Calu3 (cell line): ENCODE results near the gene TTLL9. TPM values are rescaled to one million over a fixed set of nuclear protein-coding genes. Genes with fewer than 3 reads are reported as not detected.

Experiments
- BruUV-seq: library from RNA; stranded (reverse); fragments of 400-500 nt; replicated peaks from 2 replicates; lab custom pipeline; 2021; lab: Mats Ljungman, UMichigan
- CTCF ChIA-PET: fragments of 300-600 bp; sonication (Branson Sonifier 250); formaldehyde crosslinking; loops from one replicate; lab custom pipeline; 2022; ENCODE audit warnings: antibody characterized with exemption; lab: Charles Lee
- DNase-seq: peaks from one replicate; pipeline ENCODE4 v3.0.0; 2022
- H3K27ac Mint-ChIP-seq: one replicate; pipeline ENCODE4 v1.8.0; 2022; ENCODE audit warnings: mixed read lengths; ENCODE audit not compliant: unreplicated experiment
- H3K27me3 Mint-ChIP-seq: one replicate; pipeline ENCODE4 v1.8.0; 2022; ENCODE audit warnings: mixed read lengths; ENCODE audit not compliant: unreplicated experiment
- H3K36me3 Mint-ChIP-seq: one replicate; pipeline ENCODE4 v1.8.0; 2022; ENCODE audit warnings: mild to moderate bottlenecking, moderate library complexity, mixed read lengths; ENCODE audit not compliant: insufficient read depth, unreplicated experiment
- H3K4me1 Mint-ChIP-seq: one replicate; pipeline ENCODE4 v1.8.0; 2022; ENCODE audit warnings: mild to moderate bottlenecking, low read depth, mixed read lengths; ENCODE audit not compliant: unreplicated experiment
- H3K4me3 Mint-ChIP-seq: one replicate; pipeline ENCODE4 v1.8.0; 2022; ENCODE audit warnings: mild to moderate bottlenecking, low read depth, moderate library complexity, mixed read lengths; ENCODE audit not compliant: unreplicated experiment
- H3K9me3 Mint-ChIP-seq: one replicate; pipeline ENCODE4 v1.8.0; 2022; ENCODE audit warnings: low read depth, mixed read lengths; ENCODE audit not compliant: unreplicated experiment
- CTCF ChIP-seq: fragments of 200-600 bp; IDR thresholded peaks from one replicate; pipeline ENCODE4 v1.8.0; 2022; ENCODE audit warnings: antibody characterized with exemption; ENCODE audit not compliant: unreplicated experiment
- intact Hi-C: fragments of 100-400 bp; cut with micrococcal nuclease; formaldehyde crosslinking; loops from one replicate; pipeline ENCODE4 v1.10.0; 2022; ENCODE audit not compliant: unreplicated experiment
- total RNA-seq: library from RNA; stranded (reverse); gene quantifications from 2 replicates; pipeline ENCODE4 v1.2.3, GENCODE V29; 2022

TTLL9 gene
- total RNA-seq, 1 experiment from 2014 or later, result not detected

GRCh38 chr20:31922181-31922580, 51.7 kb downstream of the TTLL9 start:
- Mint-ChIP-seq H3K36me3 (no peaks in the 10 kb centered on the region), H3K4me1 (no peaks in the 10 kb centered on the region), H3K9me3 (no peaks in the 10 kb centered on the region), H3K27me3 (peaks cover 92% of the 10 kb centered on the region), H3K4me3 (no peak overlapping the region), H3K27ac (no peak overlapping the region)
- no TSS peak for BruUV-seq
- CTCF ChIA-PET, result interaction anchor here (0.7 kb wide), 1 partner anchor 254 kb away, joined by 4 read pairs; no protein-coding TSS in a partner anchor
- DNase-seq, result no peak
- intact Hi-C loops, result no loop called here
- TF ChIP-seq CTCF, result no peak

- Mint-ChIP-seq H3K9me3 (no peaks in the 10 kb centered on the region), H3K4me3 (no peak overlapping the region), H3K27me3 (peaks cover 88% of the 10 kb centered on the region), H3K27ac (no peak overlapping the region), H3K36me3 (no peaks in the 10 kb centered on the region), H3K4me1 (no peaks in the 10 kb centered on the region)
- TF ChIP-seq CTCF, result no peak
- CTCF ChIA-PET, result interaction anchor here (0.6 to 0.7 kb wide), 2 partner anchors 19 to 255 kb away, joined by 4 read pairs; no protein-coding TSS in a partner anchor
- no TSS peak for BruUV-seq
- intact Hi-C loops, result no loop called here
- DNase-seq, result no peak
Observed at GRCh38 chr20:31922588-31922987, 52.2 kb downstream of the TTLL9 start.

- Mint-ChIP-seq H3K9me3 (no peaks in the 10 kb centered on the region), H3K27ac (no peak overlapping the region), H3K36me3 (no peaks in the 10 kb centered on the region), H3K4me3 (no peak overlapping the region), H3K27me3 (peaks cover 82% of the 10 kb centered on the region), H3K4me1 (no peaks in the 10 kb centered on the region)
- CTCF ChIA-PET, result no interaction called here
- no peak for DNase-seq
- no TSS peak for BruUV-seq
- no peak for TF ChIP-seq CTCF
- intact Hi-C loops, result no loop called here
Observed at GRCh38 chr20:31923388-31924331, 53.2 kb downstream of the TTLL9 start.

- H3K36me3 Mint-ChIP-seq, result no peaks in the 10 kb centered on the region
- TF ChIP-seq CTCF, result no peak
- CTCF ChIA-PET, result interaction anchor here (1.2 kb wide), 1 partner anchor 19 kb away, joined by 6 read pairs; no protein-coding TSS in a partner anchor
- no peak overlapping the region for H3K4me3 Mint-ChIP-seq
- DNase-seq, result no peak
- H3K4me1 Mint-ChIP-seq, result no peaks in the 10 kb centered on the region
- BruUV-seq, result no TSS peak
- intact Hi-C loops, result no loop called here
- no peaks in the 10 kb centered on the region for H3K9me3 Mint-ChIP-seq
- H3K27ac Mint-ChIP-seq, result no peak overlapping the region
- H3K27me3 Mint-ChIP-seq, result peaks cover 81% of the 10 kb centered on the region
Observed at GRCh38 chr20:31924561-31924960, 54.1 kb downstream of the TTLL9 start.
